OCI-M2 (cell line): ENCODE data around the gene ARHGDIG.

Experiments
- DNase-seq: peaks from one replicate; lab custom pipeline; 2025; ENCODE audit not compliant: unreplicated experiment; lab: John Stamatoyannopoulos, UW

ARHGDIG gene

DNA sequence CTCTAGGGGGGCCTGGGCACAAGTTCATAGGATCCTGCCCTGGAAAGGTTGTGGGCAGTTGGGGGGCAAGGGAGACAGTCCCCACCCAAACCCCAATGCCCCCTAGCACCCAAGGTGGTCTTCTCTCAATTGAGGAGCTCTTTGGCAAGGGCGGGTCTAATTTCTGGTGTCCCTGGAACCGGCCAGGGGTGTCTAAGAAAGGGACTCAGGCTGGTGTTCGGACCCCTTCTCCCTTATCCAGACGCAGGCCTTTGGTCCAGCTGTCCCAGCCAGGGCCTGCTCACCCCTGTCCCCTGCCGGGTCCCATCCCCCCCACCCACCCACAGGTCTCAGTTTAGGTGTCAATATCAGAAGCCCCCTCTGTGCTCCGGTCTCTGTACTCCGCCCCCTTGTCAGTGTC lies 860 bp upstream of the ARHGDIG start:
- DNase-seq = no peak

DNA sequence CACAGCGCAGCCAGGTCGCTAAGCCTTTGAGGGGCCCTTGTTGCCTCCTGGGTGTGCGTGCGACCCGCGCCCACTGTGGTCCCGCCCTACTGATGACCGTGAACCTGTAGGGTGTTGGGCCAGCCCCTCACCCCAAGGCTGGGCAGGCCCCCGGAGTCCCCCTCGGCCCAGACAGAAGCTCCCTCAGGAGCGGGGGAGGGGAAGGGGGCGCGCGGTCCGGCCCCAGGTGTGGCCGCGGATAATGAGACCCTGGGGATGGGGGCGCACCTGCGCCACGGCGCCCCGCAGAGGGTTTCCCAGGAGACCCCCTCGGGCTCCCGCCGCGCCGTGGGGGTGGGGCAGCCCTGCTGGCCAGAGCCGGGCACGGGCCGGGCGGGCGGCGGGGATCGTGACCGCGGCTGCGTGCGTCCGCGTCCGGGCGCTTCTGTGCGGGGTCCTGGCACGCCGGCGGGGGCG lies 358 bp upstream of the ARHGDIG start:
- no peak for DNase-seq

- no peak for DNase-seq
Observed at GRCh38 chr16:280991-281659, 734 bp downstream of the ARHGDIG start.

DNA sequence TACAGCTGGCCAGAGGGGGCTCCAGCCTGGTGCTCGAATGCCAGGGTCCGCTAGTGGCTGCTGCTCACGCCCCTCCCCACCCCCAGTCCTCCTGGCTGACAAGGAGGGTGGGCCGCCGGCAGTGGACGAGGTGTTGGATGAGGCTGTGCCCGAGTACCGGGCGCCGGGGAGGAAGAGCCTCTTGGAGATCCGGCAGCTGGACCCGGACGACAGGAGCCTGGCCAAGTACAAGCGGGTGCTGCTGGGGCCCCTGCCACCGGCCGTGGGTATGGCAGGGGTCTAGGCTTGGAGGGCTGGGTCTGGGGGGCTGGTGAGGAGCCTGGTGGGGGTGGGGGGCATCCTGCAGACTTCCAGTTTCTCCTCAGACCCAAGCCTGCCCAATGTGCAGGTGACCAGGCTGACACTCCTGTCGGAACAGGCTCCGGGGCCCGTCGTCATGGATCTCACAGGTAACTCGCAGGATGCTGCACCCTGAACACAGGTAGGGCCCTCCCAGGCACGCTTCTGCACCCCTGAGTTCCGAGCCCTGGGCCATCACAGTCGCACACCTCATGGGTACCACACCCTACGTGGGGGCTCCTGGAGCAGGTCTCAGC lies 1.4 kb downstream of the ARHGDIG start:
- no peak for DNase-seq

- DNase-seq = no peak
Observed at GRCh38 chr16:282491-282890, 2.1 kb downstream of the ARHGDIG start.

DNA sequence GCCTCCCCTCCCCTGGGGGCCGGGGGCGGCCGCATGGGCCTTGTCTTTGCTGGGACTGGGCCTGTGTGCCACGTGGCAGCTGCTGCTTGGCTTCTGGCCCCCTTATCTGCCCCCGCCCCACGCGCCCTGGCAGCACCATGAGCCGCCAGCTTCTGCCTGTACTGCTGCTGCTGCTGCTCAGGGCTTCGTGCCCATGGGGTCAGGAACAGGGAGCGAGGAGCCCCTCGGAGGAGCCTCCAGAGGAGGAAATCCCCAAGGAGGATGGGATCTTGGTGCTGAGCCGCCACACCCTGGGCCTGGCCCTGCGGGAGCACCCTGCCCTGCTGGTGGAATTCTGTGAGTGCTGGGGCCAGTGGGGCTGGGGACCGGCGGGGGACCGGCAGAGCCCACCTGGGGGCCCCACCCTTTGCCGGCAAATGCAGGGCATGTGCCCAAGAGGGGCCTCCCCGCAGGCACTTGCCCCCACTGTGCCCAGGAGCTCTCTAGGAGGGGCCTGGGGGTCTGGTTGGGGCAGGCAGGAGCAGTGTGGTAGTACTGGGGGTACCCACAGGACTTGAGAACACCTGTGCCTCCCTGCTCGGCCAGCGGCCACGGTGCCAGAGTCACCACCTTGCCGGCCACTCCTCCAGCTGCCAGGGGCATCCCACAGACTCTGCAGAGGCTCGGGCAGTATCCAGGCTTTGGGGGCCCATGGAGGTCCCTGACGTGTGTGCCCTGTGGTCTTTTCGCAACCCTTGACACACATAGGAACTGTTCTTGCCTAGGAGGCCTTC lies 2.8 kb downstream of the ARHGDIG start, which contains the start of gene PDIA2:
Gene PDIA2, plus strand, starts transcription at position 132 of the 773 bp plus-strand sequence. Its CDS starts 6 bp downstream, at position 138.
- no peak for DNase-seq

- no peak for DNase-seq
Observed at GRCh38 chr16:284204-285120, 4.1 kb downstream of the ARHGDIG start.

DNA sequence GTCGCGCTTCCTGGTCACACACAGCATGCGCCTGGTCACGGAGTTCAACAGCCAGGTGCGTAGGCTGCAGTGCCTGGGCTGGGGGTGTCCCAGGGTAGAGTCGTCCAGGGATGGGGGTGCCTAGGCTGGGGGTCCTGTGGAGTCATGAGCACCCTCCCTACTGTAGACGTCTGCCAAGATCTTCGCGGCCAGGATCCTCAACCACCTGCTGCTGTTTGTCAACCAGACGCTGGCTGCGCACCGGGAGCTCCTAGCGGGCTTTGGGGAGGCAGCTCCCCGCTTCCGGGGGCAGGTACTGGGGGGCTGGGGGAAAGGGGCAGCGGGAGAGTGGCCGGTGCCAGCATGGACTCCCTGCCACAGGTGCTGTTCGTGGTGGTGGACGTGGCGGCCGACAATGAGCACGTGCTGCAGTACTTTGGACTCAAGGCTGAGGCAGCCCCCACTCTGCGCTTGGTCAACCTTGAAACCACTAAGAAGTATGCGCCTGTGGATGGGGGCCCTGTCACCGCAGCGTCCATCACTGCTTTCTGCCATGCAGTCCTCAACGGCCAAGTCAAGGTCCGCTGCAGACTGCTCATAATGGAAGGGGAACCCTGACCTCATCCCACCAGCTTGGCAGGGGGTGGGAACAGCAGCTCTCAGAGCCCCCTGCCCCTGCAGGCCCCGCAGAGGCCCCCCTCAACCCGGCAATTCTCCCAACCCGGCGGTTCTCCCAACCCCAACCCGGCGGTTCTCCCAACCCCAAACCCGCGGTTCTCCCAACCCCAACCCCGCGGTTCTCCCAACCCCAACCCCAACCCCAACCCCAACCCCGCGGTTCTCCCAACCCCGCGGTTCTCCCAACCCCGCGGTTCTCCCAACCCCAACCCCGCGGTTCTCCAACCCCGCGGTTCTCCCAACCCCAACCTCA lies 5.0 kb downstream of the ARHGDIG start:
- no peak for DNase-seq

- no peak for DNase-seq
Observed at GRCh38 chr16:286491-287297, 6.3 kb downstream of the ARHGDIG start.

- no peak for DNase-seq
Observed at GRCh38 chr16:287298-287811, 7.0 kb downstream of the ARHGDIG start.

DNA sequence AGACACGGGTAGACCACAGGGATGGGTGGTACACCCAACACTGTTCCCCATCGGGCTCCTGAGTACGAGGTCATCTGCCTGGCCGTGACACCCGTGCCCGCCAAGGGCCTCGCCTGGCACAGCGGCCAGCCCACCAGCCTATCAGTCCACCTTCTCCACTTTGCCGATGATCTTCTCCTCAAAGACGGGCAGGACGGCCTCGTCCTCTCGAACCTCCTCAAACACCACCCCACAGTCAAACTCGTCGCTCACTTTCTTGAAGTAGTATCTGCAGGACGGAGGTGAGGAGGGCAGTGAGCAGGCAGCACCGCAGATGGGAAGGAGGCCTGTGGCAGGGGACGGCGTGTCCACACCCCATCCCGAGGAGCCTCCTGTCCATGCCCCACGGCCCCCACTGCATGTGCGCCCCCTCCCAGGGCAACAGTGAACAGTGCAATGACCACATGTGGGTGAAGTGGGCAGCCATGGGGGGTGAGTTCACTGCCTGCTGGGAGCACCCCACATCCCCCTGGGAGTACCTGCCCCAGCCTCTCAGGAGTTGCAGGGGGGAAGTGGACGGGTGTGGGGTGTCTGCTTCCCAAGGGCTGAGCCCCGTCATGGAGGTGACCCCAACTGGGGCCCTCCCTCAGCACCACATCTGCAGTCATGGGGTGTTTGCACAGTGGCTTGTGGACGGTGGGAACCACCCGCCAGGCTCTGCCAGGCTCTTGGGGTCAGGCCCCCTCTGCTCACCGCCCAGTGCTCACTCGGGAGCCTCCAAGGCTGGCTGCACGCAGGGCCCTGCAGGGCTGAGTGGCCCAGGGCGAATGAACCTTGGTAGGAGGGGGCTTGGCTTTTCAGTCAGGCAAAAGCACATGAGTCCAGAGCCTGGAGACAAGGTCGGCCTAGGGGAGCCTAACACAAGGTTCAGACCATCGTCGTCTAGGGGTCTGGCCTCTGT lies 7.9 kb downstream of the ARHGDIG start:
- no peak for DNase-seq

DNA sequence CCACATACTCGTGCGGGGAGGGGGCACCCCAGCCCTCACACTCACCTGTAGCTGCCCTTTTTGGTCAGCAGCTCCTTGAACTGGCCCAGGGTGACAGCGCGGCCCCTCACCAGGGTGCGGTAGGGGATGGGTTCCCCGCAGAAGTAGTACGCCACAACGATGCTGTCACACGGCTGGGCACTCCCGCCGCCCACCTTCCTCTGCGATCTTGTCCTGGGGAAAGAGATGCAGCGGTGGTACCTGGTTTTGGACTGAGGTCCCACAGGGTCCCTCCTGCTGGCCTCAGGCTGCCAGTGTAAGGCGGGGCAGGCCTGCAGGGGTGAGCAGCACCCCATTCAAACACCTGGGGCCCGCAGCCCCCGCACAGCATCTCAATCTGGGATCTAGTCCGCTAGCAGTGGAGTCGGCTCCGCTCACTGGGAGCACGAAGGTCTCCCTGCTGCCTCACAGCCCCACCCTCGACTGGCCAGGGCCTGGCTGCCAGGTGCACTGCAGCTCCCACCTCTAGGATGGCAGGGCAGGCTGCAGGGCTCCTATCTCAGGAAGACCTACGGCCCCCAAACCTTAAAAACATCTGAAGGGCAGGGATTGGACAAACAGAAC lies 9.1 kb downstream of the ARHGDIG start:
- DNase-seq = no peak

DNA sequence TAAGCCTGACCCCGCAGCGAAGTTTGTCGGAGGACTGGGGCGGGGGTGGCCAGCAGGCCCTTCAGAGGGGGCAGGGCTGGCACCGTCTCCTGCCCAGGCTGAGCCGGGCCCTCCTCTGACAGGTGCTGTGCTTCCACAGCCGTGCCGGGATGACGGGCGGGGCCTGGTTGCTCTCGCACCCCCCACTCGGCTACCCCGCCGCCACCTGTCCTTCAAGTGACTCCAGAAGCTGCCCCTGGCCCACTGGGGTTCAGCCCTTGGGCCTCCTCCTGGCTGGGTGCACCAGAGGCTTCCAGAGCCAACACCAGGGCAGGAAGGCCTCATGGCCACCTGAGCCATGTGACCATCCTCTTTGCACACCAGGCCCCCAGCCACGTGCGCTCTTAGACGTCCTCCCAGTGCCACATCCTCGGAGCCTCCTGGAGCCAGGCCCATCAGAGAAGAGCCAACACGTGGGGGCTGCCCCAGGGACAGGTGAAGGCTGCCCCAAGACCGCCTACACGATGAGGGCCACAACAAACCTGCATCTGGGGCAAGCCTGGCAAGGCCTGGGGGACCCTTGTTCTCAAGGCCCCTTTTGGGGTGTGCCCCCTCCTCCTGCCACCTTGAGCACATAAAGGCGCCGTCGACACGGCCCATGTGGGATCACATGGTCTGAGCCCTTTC lies 9.8 kb downstream of the ARHGDIG start:
- DNase-seq = no peak

DNA sequence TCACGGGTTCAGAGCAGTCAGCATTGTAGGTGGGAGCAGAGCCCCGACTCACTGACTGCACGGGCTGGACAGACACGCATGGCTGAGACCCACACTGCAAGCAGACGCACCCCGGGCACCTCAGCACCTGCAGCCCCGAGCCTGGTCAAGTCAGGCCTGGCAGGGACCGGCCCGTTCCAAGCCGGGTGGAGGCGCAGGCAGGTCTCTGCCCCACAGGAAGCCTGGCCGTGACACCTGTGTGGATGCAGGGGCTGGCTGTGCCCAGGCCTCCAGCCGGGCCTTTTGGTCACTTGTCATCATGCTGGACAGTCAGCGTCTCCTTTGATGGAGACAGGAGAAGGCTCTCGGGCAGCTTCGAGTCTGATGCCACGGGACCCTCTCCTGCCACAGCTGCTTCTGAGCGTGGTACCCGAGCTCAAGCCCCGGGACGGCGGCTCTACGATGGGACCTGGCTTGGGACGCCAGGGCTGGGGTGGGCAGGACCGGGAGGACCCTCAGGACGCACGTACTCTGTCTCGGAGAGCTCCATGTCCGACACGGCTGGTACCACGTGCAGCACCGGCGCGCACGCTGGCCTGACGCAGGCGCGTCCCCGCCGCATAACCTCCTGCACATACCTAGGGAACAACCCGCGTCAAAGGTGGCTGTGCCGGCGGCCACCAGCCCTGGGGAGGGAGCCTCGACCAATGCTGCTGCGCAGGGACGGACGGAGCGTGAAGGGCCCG lies 10.5 kb downstream of the ARHGDIG start:
- DNase-seq = no peak

DNA sequence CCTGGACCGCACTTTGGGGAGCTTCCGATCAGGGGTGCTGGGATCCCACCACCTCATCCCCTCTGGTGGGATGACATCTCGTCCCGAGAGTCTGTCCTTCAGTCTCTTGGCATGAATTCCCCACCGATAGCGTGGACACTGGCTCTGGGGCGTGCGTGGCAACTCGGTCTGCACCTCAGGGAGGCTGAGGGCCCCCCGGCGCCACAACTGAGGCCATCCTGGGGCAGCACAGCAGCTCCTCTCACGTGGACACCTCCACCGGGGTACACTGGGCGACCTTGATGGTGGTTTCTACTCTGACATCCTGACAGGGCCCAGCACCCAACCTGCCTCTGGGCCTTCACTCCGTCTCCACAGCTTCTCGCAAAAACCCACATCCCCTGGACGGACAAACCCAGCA lies 11.1 kb downstream of the ARHGDIG start:
- no peak for DNase-seq
